ENCODE measurements around the gene PLB1.

The PLB1 gene

DNA sequence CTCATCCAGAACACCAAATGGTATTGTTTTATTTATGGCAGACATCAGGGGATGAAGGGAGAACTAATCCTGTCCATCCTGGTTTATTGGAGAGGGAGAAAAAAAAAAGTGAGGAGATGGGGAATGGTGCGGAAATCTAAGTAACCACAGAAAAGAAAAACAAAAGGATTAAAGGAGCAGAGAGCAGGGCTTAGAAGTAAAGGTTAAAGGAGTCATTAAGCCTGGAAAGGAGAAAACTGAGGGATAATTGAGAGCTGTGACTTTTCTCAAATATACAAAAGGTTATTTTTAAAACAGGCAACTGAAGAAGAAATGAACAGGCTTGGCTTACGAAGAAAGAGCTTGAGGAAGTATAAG is 128.6 kb downstream of the PLB1 start:
- TF ChIP-seq CTCF (IDR thresholded peaks at IDR 0.05; ENCODE audit: low read depth, low read length, missing control alignments), result no peak
- no peak overlapping the region for H3K4me3 ChIP-seq (ENCODE audit: low read depth, low read length)
- DNase-seq (ENCODE audit: low read depth), result no peak

- DNase-seq (ENCODE audit: low read depth), result no peak
- H3K4me3 ChIP-seq (ENCODE audit: low read depth, low read length), result no peak overlapping the region
- no peak for TF ChIP-seq CTCF (IDR thresholded peaks at IDR 0.05; ENCODE audit: low read depth, low read length, missing control alignments)
These were observed 129.2 kb downstream of the PLB1 start for GRCh38 chr2:28624793-28625701.

DNA sequence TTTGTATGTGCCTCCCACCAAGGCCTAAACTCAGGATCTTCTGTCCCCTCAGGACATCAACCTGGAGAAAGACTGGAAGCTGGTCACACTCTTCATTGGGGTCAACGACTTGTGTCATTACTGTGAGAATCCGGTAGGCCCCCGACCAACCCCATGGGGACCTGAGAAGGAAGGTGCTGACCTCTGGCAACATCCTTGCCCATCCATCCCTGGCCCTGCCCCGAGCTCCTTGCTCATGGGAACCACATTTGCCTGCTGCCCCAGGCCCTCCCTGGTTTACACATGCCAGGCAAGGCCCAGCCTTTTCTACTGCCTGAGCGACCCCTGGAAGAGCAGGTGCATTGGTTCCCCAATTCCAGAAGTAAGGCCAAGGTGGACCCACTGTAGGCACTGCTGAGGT is 130.5 kb downstream of the PLB1 start:
- H3K4me3 ChIP-seq (ENCODE audit: low read depth, low read length), result no peak overlapping the region
- no peak for DNase-seq (ENCODE audit: low read depth)
- no peak for TF ChIP-seq CTCF (IDR thresholded peaks at IDR 0.05; ENCODE audit: low read depth, low read length, missing control alignments)

GRCh38 chr2:28626891-28627421 is 131.1 kb downstream of the PLB1 start:
- DNase-seq (ENCODE audit: low read depth), result no peak
- no peak overlapping the region for H3K4me3 ChIP-seq (ENCODE audit: low read depth, low read length)
- no peak for TF ChIP-seq CTCF (IDR thresholded peaks at IDR 0.05; ENCODE audit: low read depth, low read length, missing control alignments)

DNA sequence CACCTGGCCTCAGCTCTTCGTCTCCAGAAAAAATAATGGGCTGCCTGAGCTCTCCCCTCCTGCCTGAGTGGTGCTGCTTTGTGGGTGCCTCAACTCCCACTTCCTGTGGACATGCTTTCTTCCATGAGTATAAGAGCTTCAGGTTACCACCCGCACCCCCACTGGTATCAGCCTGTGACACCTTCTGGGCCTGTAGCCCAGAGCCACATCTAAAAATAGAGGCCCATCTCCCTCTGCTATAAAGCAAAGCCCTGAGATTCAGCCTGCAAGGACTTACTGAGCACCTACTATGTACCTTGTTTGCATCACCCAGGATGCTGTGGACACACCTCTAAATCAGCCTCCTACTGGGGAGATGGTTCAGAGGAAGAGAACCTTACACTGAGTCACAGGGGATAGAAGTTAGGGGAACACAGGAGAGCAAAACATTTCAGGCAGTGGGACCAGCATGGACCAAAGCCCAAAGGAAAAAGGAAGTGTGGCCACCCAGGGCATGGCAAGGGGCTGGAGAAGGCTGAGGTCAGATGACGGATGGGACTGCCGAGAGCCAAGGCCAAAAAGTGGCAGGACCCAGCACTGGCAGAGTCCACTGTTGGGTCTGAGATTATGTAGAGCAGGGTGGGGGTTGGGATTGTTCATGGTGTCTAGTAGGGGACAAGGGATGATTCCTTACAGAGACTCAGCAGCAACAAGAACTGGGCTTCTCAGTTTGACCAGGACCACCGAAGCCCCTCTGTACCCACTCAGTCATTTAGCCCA is 132.0 kb downstream of the PLB1 start:
- no peak for DNase-seq (ENCODE audit: low read depth)
- H3K4me3 ChIP-seq (ENCODE audit: low read depth, low read length), result no peak overlapping the region
- TF ChIP-seq CTCF (IDR thresholded peaks at IDR 0.05; ENCODE audit: low read depth, low read length, missing control alignments), result no peak

- H3K4me3 ChIP-seq (ENCODE audit: low read depth, low read length), result no peak overlapping the region
These were observed 132.6 kb downstream of the PLB1 start for GRCh38 chr2:28628506-28628905.

More at GRCh38 chr2:28628506-28628905, 132.6 kb downstream of the PLB1 start:
- no peak for DNase-seq (ENCODE audit: low read depth)
- no peak for TF ChIP-seq CTCF (IDR thresholded peaks at IDR 0.05; ENCODE audit: low read depth, low read length, missing control alignments)
